Stomach (tissue), 9 donors: ENCODE measurements around the gene SLC26A4. TPM values are rescaled to one million over a fixed set of nuclear protein-coding genes. Genes with fewer than 3 reads are reported as not detected.

Experiments
- DNase-seq, 2 donors: peaks; one replicate each; pipeline versions ENCODE4 v3.0.0 to v3.0.0-alpha.2; 2013 to 2019
- H3K27ac ChIP-seq, 5 donors: fragments of 200-600 bp in 4 of 5; sonication (generic) in 4 of 5; one replicate each; pipeline ENCODE4 v1.5.1; 2013 to 2019; ENCODE audit warnings: mild to moderate bottlenecking in 1 of 5, moderate library complexity in 1 of 5
- H3K27me3 ChIP-seq, 3 donors: fragments of 200-600 bp; sonication (generic); one replicate each; pipeline ENCODE4 v1.5.1; 2017 to 2019; ENCODE audit warnings: mixed run types in 1 of 3
- H3K36me3 ChIP-seq, 4 donors: fragments of 200-600 bp; sonication (generic); 1 replicate in 3 of 4; 2 replicates in 1 of 4; pipeline ENCODE4 v1.5.1; 2016 to 2019
- H3K4me1 ChIP-seq, 4 donors: fragments of 200-600 bp; sonication (generic); one replicate each; pipeline ENCODE4 v1.5.1; 2016 to 2019
- H3K4me3 ChIP-seq, 4 donors: fragments of 200-600 bp; sonication (generic) in 3 of 4; one replicate each; pipeline ENCODE4 v1.5.1; 2016 to 2019; ENCODE audit warnings: mild to moderate bottlenecking in 1 of 4
- H3K9me3 ChIP-seq, 4 donors: fragments of 200-600 bp; sonication (generic); one replicate each; pipeline ENCODE4 v1.5.1; 2016 to 2019
- CTCF ChIP-seq, 7 experiments: fragments of 450-650 bp in 4 of 7; fragments of 200-600 bp in 3 of 7; sonication (generic) in 3 of 7; IDR thresholded peaks; one replicate each; pipeline ENCODE4 v1.5.1; 2016 to 2019; ENCODE audit warnings: antibody characterized with exemption in 7 of 7, control low read depth in 2 of 7, mild to moderate bottlenecking in 1 of 7
- EP300 ChIP-seq: sonication (generic); formaldehyde crosslinking; IDR thresholded peaks from one replicate; pipeline ENCODE4 v1.6.1; 2017; ENCODE audit warnings: antibody characterized with exemption
- POLR2A ChIP-seq, 4 donors: fragments of 450-650 bp; IDR thresholded peaks; one replicate each; pipeline ENCODE4 v1.6.1; 2016; ENCODE audit warnings: antibody characterized with exemption in 4 of 4, control low read depth in 2 of 4, mild to moderate bottlenecking in 1 of 4, moderate library complexity in 1 of 4
- POLR2AphosphoS5 ChIP-seq, 3 donors: sonication (generic); formaldehyde crosslinking; IDR thresholded peaks; one replicate each; pipeline ENCODE4 v1.6.1; 2016; ENCODE audit warnings: antibody characterized with exemption in 3 of 3
- WGBS, 5 donors: extraction: QIAGEN DNeasy Blood & Tissue Kit in 3 of 5; methylation state at CpG; one replicate each; pipeline versions ENCODE4 v1.1.5 to v1.1.7; 2013 to 2018; 5-methylcytosine and 5-hydroxymethylcytosine counted together
- intact Hi-C: fragments of 100-400 bp; cut with DNase I; formaldehyde crosslinking; loops from one replicate; pipeline ENCODE4 v1.15.1; 2023; ENCODE audit warnings: low total_unique reads
- polyA plus RNA-seq, 3 donors: library from polyadenylated mRNA; stranded (reverse); fragments of 200-250 nt; gene quantifications; one replicate each; pipeline ENCODE4 v1.2.3, GENCODE V29; 2013
- total RNA-seq, 5 donors: library from RNA; depleted of rRNA; stranded (reverse); fragments of >200 nt; gene quantifications; one replicate each; pipeline versions ENCODE4 v1.1.0 to v1.2.3, GENCODE V29; 2014 to 2016
- donor health status: healthy with polysubstance abuse.
- donor health status: Bipolar disorder and iron deficiency.
- donor health status: healthy.

The SLC26A4 gene
- total and polyA plus RNA-seq, 8 donors = 0.06 to 4.2 (median 2.1) TPM; not detected in 3

DNA sequence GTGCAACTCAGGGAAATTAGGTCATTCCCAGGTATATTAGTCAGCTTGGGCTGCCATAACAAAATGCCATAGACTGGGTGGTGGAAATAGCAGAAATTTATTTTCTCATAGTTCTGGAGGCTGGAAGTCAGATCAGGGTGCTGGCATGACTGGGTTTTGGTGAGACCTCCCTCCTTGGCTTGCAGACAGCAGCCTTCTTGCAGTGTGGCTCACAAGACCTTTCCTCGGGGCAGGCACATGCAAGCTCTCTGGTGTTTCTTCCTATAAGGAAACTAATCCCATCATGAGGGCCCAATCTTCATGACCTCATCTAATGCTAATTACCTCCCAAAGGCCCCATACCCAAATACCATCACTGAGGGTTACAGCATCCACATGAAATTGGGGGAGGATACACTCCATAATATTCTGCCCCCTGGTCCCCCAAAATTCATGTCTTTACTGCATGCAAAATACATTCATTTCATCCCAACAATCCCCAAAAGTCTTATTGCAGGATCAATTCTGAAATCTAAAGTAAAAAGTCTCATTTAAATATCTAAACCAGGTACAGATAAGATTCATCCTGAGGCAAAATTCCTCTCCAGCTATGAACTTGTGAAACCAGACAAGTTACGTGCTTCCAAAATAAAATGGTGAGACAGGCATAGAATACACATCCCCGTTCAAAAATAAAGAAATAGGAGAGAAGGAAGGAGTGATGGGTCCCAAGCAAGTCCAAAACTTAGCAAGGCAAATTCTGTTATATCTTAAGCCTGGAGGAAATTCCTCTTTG is 65.9 kb downstream of the SLC26A4 start:
- H3K27me3 ChIP-seq = peaks cover 0 to 5% (median 0%) of the 10 kb centered on the region in 3 donors
- H3K9me3 ChIP-seq = no peaks in the 10 kb centered on the region
- no peak overlapping the region for H3K4me3 ChIP-seq
- no peak overlapping the region for H3K27ac ChIP-seq
- 75 to 84% (median 76%) methylated on average over 3 of the region's 3 CpGs for WGBS, 5 donors
- H3K4me1 ChIP-seq = no peaks in the 10 kb centered on the region
- intact Hi-C loops = loop anchor here (5.0 kb wide), 1 partner anchor 264 kb away; no protein-coding TSS in a partner anchor
- TF ChIP-seq EP300 (no peak), CTCF (IDR thresholded peaks at IDR 0.05) (no peak), POLR2A (IDR thresholded peaks at IDR 0.05) (no peak), POLR2AphosphoS5 (IDR thresholded peaks at IDR 0.05) (no peak)
- no peak for DNase-seq
- no peaks in the 10 kb centered on the region for H3K36me3 ChIP-seq

- no peak for TF ChIP-seq CTCF (IDR thresholded peaks at IDR 0.05)
- TF ChIP-seq EP300 = no peak
- no peak for TF ChIP-seq POLR2AphosphoS5 (IDR thresholded peaks at IDR 0.05)
- no peak for TF ChIP-seq POLR2A (IDR thresholded peaks at IDR 0.05)
- intact Hi-C loops = loop anchor here (5.0 kb wide), 1 partner anchor 266 kb away; no protein-coding TSS in a partner anchor
- no peaks in the 10 kb centered on the region for H3K4me1 ChIP-seq
- no peak overlapping the region for H3K4me3 ChIP-seq
- no peak for DNase-seq
- no peak overlapping the region for H3K27ac ChIP-seq
- no peaks in the 10 kb centered on the region for H3K36me3 ChIP-seq
- H3K9me3 ChIP-seq = peaks cover 0 to under 1% (median 0%) of the 10 kb centered on the region in 4 donors
- peaks cover 0 to 5% (median 0%) of the 10 kb centered on the region in 3 donors for H3K27me3 ChIP-seq
Observed at GRCh38 chr7:107728276-107728675, 67.6 kb downstream of the SLC26A4 start.

GRCh38 chr7:107742678-107743566 is 82.3 kb downstream of the SLC26A4 start:
- H3K4me1 ChIP-seq = peaks cover 26 to 42% (median 39%) of the 10 kb centered on the region in 4 donors
- H3K9me3 ChIP-seq = no peaks in the 10 kb centered on the region
- H3K36me3 ChIP-seq = no peaks in the 10 kb centered on the region
- peak in 1 of 2 donors; percentile 57 for DNase-seq
- peak overlapping the region; percentile 66 to 98 (median 83) for H3K4me3 ChIP-seq
- intact Hi-C loops = loop anchor here (5.0 kb wide), 1 partner anchor 129 kb away; no protein-coding TSS in a partner anchor
- no peaks in the 10 kb centered on the region for H3K27me3 ChIP-seq
- TF ChIP-seq POLR2A (IDR thresholded peaks at IDR 0.05) (no peak), EP300 (no peak), CTCF (IDR thresholded peaks at IDR 0.05) (no peak), POLR2AphosphoS5 (IDR thresholded peaks at IDR 0.05) (no peak)
- WGBS, 5 donors = 10 to 14% (median 12%) methylated on average over 29 of the region's 29 CpGs
- peak overlapping the region; percentile 90 to 97 (median 93) for H3K27ac ChIP-seq
